ENCODE measurements around the gene GGTLC1.
"Not testable (repeated sequence)": the region's sequence is repeated elsewhere in the genome, so short reads cannot be mapped to it uniquely, and the experiment has no call there.

DNA sequence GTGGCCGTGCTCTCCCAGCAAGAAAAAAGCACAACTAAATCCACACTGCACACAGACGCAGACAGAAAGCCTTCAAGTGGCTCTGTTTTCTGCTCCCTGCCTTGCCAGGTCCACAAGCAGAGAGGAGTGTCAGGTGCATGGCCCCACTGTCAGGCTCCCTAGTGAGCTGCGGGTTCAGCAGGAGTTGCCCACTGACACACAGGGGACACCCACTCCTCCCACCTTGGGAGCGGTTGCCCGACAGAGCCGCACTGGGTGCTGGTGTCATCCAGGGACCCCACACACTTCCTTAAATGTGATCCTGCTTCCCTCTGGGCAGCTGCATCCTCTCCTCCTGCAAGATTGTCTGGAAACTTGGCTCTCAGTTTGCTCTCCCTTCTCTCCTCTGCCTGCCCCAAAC is 6.7 kb upstream of the GGTLC1 start:
- TF ChIP-seq, protein P1, sequence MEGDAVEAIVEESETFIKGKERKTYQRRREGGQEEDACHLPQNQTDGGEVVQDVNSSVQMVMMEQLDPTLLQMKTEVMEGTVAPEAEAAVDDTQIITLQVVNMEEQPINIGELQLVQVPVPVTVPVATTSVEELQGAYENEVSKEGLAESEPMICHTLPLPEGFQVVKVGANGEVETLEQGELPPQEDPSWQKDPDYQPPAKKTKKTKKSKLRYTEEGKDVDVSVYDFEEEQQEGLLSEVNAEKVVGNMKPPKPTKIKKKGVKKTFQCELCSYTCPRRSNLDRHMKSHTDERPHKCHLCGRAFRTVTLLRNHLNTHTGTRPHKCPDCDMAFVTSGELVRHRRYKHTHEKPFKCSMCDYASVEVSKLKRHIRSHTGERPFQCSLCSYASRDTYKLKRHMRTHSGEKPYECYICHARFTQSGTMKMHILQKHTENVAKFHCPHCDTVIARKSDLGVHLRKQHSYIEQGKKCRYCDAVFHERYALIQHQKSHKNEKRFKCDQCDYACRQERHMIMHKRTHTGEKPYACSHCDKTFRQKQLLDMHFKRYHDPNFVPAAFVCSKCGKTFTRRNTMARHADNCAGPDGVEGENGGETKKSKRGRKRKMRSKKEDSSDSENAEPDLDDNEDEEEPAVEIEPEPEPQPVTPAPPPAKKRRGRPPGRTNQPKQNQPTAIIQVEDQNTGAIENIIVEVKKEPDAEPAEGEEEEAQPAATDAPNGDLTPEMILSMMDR (IDR thresholded peaks at IDR 0.05), result not testable (repeated sequence)
- not testable (repeated sequence) for TF ChIP-seq POLR2A (IDR thresholded peaks at IDR 0.05)
